GM10847 (cell line): ENCODE data around the gene EXOC2.

ENCODE experiments used
- POLR2A ChIP-seq: IDR thresholded peaks from 2 replicates; pipeline ENCODE4 v1.6.1; 2011; ENCODE audit not compliant: insufficient read length; ENCODE audit errors: extremely low read depth

EXOC2 gene, protein sequence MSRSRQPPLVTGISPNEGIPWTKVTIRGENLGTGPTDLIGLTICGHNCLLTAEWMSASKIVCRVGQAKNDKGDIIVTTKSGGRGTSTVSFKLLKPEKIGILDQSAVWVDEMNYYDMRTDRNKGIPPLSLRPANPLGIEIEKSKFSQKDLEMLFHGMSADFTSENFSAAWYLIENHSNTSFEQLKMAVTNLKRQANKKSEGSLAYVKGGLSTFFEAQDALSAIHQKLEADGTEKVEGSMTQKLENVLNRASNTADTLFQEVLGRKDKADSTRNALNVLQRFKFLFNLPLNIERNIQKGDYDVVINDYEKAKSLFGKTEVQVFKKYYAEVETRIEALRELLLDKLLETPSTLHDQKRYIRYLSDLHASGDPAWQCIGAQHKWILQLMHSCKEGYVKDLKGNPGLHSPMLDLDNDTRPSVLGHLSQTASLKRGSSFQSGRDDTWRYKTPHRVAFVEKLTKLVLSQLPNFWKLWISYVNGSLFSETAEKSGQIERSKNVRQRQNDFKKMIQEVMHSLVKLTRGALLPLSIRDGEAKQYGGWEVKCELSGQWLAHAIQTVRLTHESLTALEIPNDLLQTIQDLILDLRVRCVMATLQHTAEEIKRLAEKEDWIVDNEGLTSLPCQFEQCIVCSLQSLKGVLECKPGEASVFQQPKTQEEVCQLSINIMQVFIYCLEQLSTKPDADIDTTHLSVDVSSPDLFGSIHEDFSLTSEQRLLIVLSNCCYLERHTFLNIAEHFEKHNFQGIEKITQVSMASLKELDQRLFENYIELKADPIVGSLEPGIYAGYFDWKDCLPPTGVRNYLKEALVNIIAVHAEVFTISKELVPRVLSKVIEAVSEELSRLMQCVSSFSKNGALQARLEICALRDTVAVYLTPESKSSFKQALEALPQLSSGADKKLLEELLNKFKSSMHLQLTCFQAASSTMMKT

DNA sequence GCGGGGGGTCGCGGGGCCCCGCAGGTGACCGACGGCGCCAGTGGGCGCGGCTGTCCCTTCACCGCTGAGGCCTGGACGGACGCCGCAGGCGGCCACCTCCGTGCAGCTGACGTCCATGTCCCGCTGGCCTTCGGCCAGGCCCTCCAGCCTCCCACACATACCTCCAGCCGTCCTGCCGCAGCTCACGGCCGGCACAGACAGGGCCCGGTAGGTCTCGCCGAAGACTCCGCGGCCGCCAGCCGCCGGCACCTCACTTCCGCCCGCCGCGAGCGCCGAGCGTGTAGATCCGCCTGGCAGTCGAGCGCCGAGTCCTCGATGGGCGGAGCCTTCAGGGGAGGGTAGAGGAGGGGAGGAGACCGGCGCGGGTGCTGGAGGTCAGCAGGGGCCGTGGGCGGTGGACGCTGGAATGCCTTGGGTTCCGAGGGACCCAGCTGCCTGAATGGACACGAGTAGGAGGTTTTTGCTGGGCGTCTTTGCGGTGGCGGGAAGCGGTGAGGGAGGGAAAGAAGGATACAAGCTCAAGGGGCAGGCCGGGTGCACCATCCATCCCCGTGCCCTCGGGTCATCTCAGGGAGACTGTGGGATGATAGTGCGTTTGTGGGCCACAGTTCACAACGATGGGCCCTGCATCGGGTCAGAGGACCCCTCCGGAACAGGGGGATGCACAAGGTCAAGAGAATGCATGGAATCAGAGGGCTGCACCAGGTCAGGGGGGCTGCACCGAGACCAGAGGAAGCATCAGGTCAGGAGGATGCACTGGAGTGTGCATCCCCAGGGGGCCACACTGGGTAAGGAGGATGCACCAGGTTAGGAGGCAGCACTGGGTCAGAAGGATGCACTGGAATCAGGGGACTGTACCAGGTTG lies at the start of gene EXOC2:
TSS of gene EXOC2 (minus strand) at position 282 of the 865 bp plus-strand sequence. CDS start 55,321 bp downstream, outside the sequence.
- peak; percentile 59 for TF ChIP-seq POLR2A

DNA sequence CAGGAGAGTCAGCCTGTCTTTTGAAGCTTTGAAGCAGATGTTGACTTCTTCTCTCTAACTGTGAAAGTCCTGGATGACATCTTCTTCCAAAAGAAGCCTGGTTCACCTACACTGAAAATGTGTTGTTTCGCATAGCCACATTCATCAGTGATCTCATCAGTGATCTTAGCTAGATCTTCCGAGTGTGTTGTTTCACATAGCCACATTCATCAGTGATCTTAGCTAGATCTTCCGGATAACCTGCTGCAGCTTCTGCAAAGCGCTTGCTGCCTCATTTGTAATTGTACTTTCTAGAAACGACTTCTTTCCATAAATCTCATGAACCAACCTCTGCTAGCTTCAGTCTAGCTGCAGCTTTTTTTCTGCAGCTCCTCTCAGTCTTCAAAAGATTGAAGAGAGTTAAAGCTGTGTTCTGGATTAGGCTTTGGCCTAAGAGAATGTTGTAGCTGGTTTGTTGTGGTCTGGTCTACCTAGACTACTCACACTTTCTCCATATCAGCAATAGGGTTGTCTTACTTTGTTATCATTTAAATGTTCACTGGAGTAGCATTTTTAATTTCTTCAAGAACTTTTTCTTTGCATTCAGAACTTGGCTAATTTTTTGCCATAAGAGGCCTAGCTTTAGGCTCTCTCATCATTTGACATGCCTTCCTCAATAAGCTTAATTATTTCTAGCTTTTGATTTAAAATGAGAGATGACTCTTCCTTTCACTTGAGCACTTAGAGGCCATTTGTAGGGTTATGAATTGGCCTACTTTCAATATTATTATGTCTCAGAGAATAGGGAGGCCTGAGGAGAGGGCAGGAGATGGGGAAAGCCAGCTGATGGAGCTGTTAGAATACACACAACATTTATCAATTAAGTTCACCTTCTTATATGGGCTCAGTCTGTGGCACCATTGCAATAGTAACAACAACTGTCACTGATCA lies 48.7 kb upstream of the EXOC2 start:
- TF ChIP-seq POLR2A = no peak

DNA sequence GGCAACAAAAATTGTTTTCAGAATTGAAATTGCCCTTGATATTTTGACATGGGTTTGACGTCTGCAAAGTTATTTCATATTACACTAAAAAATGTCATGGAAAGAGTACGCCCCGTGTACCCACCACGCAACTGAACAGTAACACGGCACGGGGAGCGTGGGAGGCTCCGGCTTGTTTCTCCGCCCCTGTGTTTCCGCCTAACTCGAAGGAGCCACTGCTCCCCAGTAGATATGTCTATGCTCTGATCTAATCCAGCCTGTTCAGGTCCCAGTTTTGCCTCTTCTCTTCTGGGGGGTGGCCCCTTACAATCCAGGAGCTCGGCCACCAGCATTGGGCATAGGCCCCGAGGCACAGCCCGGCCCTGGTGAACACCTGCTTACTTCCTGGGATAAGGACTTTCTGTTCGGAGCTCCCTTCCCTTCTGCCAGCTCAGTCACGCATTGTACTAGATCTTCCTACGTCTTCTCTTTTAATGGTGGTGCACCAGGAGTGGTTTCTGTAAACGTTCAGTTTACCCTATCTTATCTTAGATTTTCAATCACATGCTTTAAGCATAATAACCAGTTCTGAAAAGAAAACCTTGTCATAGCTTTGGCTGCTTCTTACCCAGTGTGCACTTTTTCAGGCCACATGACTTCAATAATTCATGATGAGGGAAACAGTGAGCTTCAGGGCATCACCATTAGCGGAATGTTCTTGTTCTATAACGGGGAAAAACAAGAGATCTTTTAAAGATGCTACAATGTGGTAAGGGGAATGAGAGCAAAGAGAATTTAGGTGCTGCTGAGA lies 43.9 kb upstream of the EXOC2 start:
- TF ChIP-seq POLR2A = no peak

DNA sequence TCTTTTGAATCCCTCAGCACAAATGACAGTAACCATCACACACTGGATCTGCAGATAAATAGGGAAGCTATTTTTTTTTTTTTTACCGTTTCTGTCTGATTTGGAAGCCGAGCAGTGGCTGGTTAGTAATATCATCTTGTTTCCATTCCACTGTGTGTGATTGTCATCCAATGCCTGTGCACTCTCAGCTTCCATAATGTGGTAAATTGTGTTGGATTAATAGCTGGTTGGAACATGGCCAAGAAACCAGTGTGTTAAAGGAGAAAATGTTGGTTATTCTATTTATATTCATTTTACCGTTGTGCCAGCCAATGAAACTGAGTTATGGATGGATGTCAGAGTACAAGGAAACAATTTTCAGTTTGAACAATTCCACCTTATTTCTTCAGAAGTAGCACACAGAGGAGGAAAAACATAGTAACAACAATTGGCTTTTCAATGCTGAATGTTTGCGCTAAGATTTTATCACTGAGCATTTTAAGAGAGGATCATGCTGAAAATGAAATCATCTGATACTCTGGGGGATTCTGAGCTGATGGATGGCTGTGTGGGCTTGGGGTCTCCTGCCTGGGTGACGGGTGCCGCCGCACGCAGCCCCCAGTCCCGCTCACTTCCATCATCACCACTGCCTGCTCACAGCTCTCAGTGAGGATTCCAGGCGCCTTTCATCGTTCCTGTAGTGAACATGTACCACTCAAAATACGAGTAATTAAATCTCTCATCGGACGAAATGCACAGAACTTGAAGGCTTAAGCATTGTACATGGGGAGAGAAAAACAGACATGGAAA lies 40.7 kb upstream of the EXOC2 start:
- no peak for TF ChIP-seq POLR2A

DNA sequence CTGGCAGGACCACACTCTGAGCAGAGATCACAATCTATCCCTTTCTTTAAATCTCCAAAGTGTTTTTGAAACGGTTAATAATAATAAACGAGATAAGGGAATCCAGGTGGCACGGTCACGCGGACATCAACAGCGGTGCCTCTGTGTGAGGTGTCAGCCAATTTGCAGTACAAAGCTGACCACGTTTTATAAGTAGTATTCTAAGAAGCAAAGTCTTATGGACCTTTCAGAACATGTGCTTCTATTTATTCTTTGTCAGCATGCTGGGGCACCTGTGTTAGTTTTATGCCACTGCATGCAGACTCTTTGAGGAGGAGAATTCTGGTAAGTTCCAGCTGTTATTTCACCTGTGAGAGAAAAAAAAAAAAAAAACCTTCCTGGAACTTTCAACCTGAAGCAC lies 39.0 kb upstream of the EXOC2 start:
- no peak for TF ChIP-seq POLR2A

DNA sequence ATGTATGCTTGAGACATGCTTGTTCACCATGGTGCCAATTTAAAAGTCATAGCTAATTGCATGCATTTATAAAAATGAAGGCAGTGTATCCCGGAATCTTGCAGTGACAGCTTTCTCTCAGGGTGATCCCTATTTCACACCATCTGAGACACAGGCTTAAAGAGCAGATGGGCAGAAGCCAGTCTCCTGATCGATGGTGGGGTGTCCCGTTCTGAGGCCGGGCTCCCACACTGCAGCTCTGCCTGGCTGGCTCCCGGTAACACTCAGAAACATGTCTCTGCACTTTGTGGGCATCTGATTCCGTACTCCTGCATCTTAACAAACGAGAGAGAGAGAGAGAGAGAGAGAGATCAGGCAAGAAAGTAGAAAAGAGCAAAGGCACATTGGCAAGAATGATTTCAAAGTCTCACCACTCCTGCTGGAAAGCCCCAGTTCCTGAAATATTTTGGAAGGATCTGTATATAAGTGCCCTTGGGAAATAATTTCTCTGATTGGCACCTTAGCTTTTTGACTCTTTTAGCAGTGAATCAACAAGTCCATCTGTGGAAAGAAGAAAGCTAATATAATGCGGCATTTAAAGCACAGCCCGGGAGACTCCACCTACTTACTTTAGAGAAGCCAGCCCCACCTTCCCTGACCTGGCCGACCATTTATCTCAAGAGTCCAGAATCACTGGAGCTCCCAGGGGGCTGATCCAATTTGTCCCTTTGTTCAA lies 36.8 kb upstream of the EXOC2 start:
- no peak for TF ChIP-seq POLR2A

DNA sequence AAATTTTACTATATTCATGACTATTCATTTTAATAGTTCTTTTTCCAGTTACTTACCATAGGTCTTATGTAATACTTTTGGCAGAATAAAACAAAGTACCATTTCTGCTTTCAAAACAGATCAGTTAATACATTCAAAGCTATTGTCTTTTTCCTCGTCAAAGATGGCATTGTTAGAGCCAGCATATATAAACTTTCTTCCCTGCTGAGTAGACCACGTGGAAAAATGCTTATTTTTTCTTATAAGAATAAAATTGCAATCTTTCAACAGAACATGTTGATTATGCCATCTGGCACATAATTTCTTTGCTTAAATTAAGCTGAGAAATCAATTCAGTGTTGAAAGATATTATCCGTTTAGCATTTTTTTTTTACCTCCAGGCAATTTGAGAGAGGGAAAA lies 34.9 kb upstream of the EXOC2 start:
- TF ChIP-seq POLR2A = no peak

DNA sequence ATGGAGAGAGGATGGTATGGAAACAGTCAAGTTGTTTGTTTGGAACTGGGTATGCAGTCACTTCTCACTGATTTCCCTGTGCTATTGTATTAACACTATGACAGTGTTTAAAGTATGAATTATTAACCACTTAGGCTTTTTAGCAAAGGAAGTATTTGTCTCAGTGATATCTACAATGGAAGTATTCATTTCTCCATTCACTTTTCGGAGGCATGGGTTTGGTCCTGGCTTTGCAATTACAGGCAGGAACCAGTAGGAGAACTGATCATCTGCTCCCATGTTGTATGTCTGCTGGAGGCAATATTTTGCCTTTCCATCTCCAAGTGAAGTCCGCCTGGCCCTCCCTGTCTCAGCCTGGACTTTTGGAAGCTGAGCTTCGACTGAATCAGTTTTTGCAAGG lies 30.6 kb upstream of the EXOC2 start:
- TF ChIP-seq POLR2A = no peak

DNA sequence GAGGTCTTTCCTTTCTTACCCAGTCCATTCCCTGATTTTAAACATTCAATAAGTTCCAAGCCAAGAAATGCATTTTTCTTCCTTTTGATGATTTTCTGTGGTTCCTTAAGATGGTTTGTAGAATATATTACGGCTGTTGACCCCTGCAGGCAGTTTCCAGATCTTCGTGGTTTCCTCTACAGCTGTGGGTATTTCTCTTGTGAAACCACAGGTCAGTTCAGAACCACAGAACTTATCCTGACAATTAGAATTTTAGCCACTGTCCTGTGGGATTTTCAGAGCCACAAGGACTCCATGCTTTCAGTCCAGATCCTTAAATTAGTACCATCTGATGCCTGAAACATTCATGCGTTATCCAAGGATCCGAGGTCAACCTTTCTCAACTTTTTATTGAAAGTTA lies 29.7 kb upstream of the EXOC2 start:
- no peak for TF ChIP-seq POLR2A

DNA sequence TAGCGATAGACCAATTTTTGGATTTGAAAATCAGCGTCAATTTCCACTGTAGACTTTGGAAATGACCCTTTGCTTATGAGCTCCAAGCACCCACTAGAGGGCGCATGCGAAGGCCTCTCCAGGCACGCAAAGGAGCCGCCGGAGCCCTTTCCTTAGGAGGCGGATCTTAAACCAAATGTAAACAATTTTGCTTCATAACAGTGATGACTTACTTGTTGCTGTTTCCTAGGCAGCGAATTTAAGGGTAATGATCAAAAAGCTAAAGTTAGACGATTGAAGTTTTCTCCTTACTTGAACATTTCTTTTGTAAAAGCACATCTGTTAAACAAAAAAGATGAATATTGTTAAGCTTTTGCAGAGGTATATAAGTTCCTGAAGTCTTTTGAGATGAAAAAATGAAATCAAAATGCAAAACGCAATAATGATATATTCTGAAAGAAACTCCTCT lies 29.2 kb upstream of the EXOC2 start:
- TF ChIP-seq POLR2A = no peak

DNA sequence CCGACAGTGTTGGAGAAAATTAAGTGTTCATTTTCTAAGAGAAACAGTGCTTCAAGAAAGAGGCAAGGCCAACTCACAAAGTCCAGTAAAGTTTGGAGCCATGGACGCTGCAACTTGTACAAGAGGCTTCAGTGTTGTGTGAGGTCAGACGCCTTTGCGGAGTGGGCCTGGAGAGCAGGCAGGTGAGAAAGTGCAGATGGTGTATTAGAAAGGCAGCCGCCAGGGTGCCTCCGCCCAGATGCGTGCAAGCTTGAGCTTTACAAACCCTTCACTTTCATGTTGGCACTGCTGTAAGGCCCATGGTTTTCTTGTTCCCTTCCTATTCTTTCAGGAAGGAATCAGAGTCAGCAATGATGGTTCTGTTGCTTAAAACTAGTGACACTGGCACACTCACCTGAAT lies 25.4 kb upstream of the EXOC2 start:
- no peak for TF ChIP-seq POLR2A

DNA sequence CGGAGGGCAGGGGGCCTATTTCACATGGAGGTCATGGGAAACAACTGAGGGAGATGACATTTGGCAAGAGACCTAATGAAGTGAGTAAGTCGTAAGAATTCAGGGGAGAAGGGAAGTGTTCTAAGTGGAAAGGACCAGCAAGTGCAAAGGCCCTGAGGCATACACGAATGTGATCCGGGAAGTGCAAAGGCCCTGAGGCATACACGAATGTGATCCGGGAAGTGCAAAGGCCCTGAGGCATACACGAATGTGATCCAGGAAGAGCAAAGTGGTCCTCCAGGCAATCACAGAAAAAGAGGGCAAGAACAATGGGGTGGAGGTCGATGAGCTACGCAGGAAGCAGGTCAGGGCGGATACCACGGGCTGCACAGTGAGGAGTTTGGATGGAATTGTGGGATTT lies 24.2 kb upstream of the EXOC2 start:
- no peak for TF ChIP-seq POLR2A
